GM20000 (cell line): ENCODE measurements around the gene SLC38A7.
A peak's percentile ranks its signal among the peaks of the same experiment; 100 is the strongest.
"Not testable (repeated sequence)": the region's sequence is repeated elsewhere in the genome, so short reads cannot be mapped to it uniquely, and the experiment has no call there.

Source experiments
- DNase-seq: peaks from one replicate; pipeline ENCODE4 v3.0.0; 2012; ENCODE audit warnings: low spot score
- CTCF ChIP-seq: IDR thresholded peaks from 2 replicates; pipeline ENCODE4 v1.5.1; 2012; ENCODE audit warnings: mild to moderate bottlenecking, control low read depth; ENCODE audit errors: extremely low read depth, missing control alignments

The SLC38A7 gene

GRCh38 chr16:58670946-58671583 lies 13.5 kb downstream of the SLC38A7 start:
- DNase-seq, result no peak
- no peak for TF ChIP-seq CTCF

- no peak for TF ChIP-seq CTCF
- DNase-seq, result no peak
These were observed 14.4 kb downstream of the SLC38A7 start for GRCh38 chr16:58670177-58670576.

- no peak for TF ChIP-seq CTCF
- DNase-seq, result no peak
These were observed 19.4 kb downstream of the SLC38A7 start for GRCh38 chr16:58665200-58665599.

- DNase-seq, result peak; percentile 80
- TF ChIP-seq CTCF, result peak; percentile 62
These were observed 23.3 kb downstream of the SLC38A7 start for GRCh38 chr16:58661199-58661830.

GRCh38 chr16:58659911-58660310 lies 24.7 kb downstream of the SLC38A7 start:
- not testable (repeated sequence) for DNase-seq

- no peak for TF ChIP-seq CTCF
- DNase-seq, result no peak
These were observed 25.8 kb downstream of the SLC38A7 start for GRCh38 chr16:58658796-58659211.

- no peak for DNase-seq
- no peak for TF ChIP-seq CTCF
These were observed 27.7 kb downstream of the SLC38A7 start for GRCh38 chr16:58656899-58657298.

- no peak for TF ChIP-seq CTCF
- DNase-seq, result no peak
These were observed 29.4 kb downstream of the SLC38A7 start for GRCh38 chr16:58655215-58655596.
